NOMO-1 (cell line): ENCODE data around the gene COPE.

ENCODE experiments used
- DNase-seq, 2 experiments: peaks; one replicate each; lab custom pipeline; 2025; ENCODE audit not compliant: unreplicated experiment in 2 of 2; lab: John Stamatoyannopoulos, UW

The COPE gene

GRCh38 chr19:18896421-18896841 is 22.8 kb downstream of the COPE start:
- no peak for DNase-seq

GRCh38 chr19:18895824-18896341 is 23.3 kb downstream of the COPE start, which contains the start of gene CERS1:
TSS of gene CERS1 (minus strand) at chr19:18896158. CDS start at chr19:18896072, 86 bp downstream.
- peak in 1 of 2 experiments; percentile 11 for DNase-seq

GRCh38 chr19:18895038-18895823 is 24.0 kb downstream of the COPE start:
- DNase-seq = peak; percentile 44 to 49

GRCh38 chr19:18894254-18895037 is 24.7 kb downstream of the COPE start:
- no peak for DNase-seq

- no peak for DNase-seq
Observed at GRCh38 chr19:18893587-18894253, 25.5 kb downstream of the COPE start.

- DNase-seq = no peak
Observed at GRCh38 chr19:18889949-18890745, 29.0 kb downstream of the COPE start.

- DNase-seq = no peak
Observed at GRCh38 chr19:18886972-18887371, 32.2 kb downstream of the COPE start.

- DNase-seq = no peak
Observed at GRCh38 chr19:18883526-18884304, 35.5 kb downstream of the COPE start.

- DNase-seq = no peak
Observed at GRCh38 chr19:18881491-18881890, 37.7 kb downstream of the COPE start.

GRCh38 chr19:18879579-18880373 is 39.4 kb downstream of the COPE start:
- no peak for DNase-seq

- DNase-seq = no peak
Observed at GRCh38 chr19:18878858-18879578, 40.2 kb downstream of the COPE start.

- DNase-seq = no peak
Observed at GRCh38 chr19:18878058-18878797, 41.0 kb downstream of the COPE start.

GRCh38 chr19:18876865-18877264 is 42.3 kb downstream of the COPE start:
- DNase-seq = no peak

- no peak for DNase-seq
Observed at GRCh38 chr19:18875726-18876125, 43.5 kb downstream of the COPE start.

- DNase-seq = no peak
Observed at GRCh38 chr19:18871543-18871942, 47.6 kb downstream of the COPE start.

GRCh38 chr19:18870531-18871172 is 48.5 kb downstream of the COPE start:
- no peak for DNase-seq
